OCI-M2 (cell line): ENCODE data around the gene TERB1.
"Not testable (repeated sequence)": the region's sequence is repeated elsewhere in the genome, so short reads cannot be mapped to it uniquely, and the experiment has no call there.

Source experiments
- DNase-seq: peaks from one replicate; lab custom pipeline; 2025; ENCODE audit not compliant: unreplicated experiment; lab: John Stamatoyannopoulos, UW

Gene TERB1

GRCh38 chr16:66824006-66824405, 22.6 kb upstream of the TERB1 start:
- DNase-seq = no peak

- no peak for DNase-seq
Measured at GRCh38 chr16:66814734-66815133, 13.3 kb upstream of the TERB1 start.

GRCh38 chr16:66811043-66811442, 9.7 kb upstream of the TERB1 start:
- DNase-seq = no peak

GRCh38 chr16:66810391-66810790, 9.0 kb upstream of the TERB1 start:
- no peak for DNase-seq

GRCh38 chr16:66809765-66810164, 8.4 kb upstream of the TERB1 start:
- DNase-seq = no peak

- DNase-seq = no peak
Measured at GRCh38 chr16:66802159-66802558, 775 bp upstream of the TERB1 start.

- DNase-seq = no peak
Measured at GRCh38 chr16:66800856-66801255, 528 bp downstream of the TERB1 start.

- DNase-seq = no peak
Measured at GRCh38 chr16:66798161-66798560, 3.2 kb downstream of the TERB1 start.

GRCh38 chr16:66793984-66794383, 7.4 kb downstream of the TERB1 start:
- DNase-seq = not testable (repeated sequence)

GRCh38 chr16:66790130-66790733, 11.2 kb downstream of the TERB1 start:
- DNase-seq = no peak

GRCh38 chr16:66787427-66787826, 14.0 kb downstream of the TERB1 start:
- DNase-seq = no peak

GRCh38 chr16:66786551-66786950, 14.8 kb downstream of the TERB1 start:
- no peak for DNase-seq

GRCh38 chr16:66776457-66776856, 24.9 kb downstream of the TERB1 start:
- no peak for DNase-seq

GRCh38 chr16:66774981-66775380, 26.4 kb downstream of the TERB1 start:
- DNase-seq = no peak

GRCh38 chr16:66758086-66758485, 43.3 kb downstream of the TERB1 start:
- no peak for DNase-seq

GRCh38 chr16:66754819-66755218, 46.6 kb downstream of the TERB1 start:
- no peak for DNase-seq

GRCh38 chr16:66754211-66754610, 47.2 kb downstream of the TERB1 start:
- DNase-seq = no peak

- DNase-seq = no peak
Measured at GRCh38 chr16:66752958-66753357, 48.4 kb downstream of the TERB1 start.

- DNase-seq = no peak
Measured at GRCh38 chr16:66752379-66752778, 49.0 kb downstream of the TERB1 start.

- DNase-seq = no peak
Measured at GRCh38 chr16:66751992-66752322, 49.4 kb downstream of the TERB1 start.

GRCh38 chr16:66751303-66751991, 49.9 kb downstream of the TERB1 start, which contains the start of gene DYNC1LI2:
Gene DYNC1LI2 (minus strand): TSS chr16:66751609. CDS start chr16:66751591, 18 bp downstream.
- peak; percentile 7 for DNase-seq

- no peak for DNase-seq
Measured at GRCh38 chr16:66751053-66751302, 50.4 kb downstream of the TERB1 start.
